Prostate gland (tissue), 2 donors: ENCODE data around the gene TRPV6.

Experiments used
- POLR2A ChIP-seq: fragments of 450-650 bp; IDR thresholded peaks from one replicate; pipeline ENCODE4 v1.6.1; 2016; ENCODE audit warnings: antibody characterized with exemption, mild to moderate bottlenecking
- TF ChIP-seq, protein P1 (sequence below), 4 experiments: fragments of 200-600 bp in 2 of 4; fragments of 450-650 bp in 2 of 4; sonication (generic) in 2 of 4; IDR thresholded peaks; 1 replicate in 3 of 4; 2 replicates in 1 of 4; pipeline ENCODE4 v1.5.1; 2016 to 2019; ENCODE audit warnings: antibody characterized with exemption in 4 of 4, mild to moderate bottlenecking in 2 of 4, moderate library complexity in 2 of 4

GRCh38 chr7:142836426-142836825 is 49.1 kb downstream of the TRPV6 start:
- TF ChIP-seq, protein P1, sequence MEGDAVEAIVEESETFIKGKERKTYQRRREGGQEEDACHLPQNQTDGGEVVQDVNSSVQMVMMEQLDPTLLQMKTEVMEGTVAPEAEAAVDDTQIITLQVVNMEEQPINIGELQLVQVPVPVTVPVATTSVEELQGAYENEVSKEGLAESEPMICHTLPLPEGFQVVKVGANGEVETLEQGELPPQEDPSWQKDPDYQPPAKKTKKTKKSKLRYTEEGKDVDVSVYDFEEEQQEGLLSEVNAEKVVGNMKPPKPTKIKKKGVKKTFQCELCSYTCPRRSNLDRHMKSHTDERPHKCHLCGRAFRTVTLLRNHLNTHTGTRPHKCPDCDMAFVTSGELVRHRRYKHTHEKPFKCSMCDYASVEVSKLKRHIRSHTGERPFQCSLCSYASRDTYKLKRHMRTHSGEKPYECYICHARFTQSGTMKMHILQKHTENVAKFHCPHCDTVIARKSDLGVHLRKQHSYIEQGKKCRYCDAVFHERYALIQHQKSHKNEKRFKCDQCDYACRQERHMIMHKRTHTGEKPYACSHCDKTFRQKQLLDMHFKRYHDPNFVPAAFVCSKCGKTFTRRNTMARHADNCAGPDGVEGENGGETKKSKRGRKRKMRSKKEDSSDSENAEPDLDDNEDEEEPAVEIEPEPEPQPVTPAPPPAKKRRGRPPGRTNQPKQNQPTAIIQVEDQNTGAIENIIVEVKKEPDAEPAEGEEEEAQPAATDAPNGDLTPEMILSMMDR (IDR thresholded peaks at IDR 0.05) = no peak
- TF ChIP-seq POLR2A = no peak
